HG03139 (cell line): ENCODE data around the gene ZFYVE26.
A peak's percentile ranks its signal among the peaks of the same experiment; 100 is the strongest.
"Not testable (repeated sequence)": the region's sequence is repeated elsewhere in the genome, so short reads cannot be mapped to it uniquely, and the experiment has no call there.

Experiments used
- ATAC-seq: cut with Tn5 transposase; IDR thresholded peaks from one replicate; pipeline ENCODE4 v1.9.1; 2021; ENCODE audit not compliant: unreplicated experiment

Gene ZFYVE26

GRCh38 chr14:67816326-67817002 is at the start of gene ZFYVE26:
ZFYVE26 (minus strand) TSS chr14:67816590; CDS start chr14:67815963, 627 bp downstream.
- ATAC-seq: peak; percentile 81

GRCh38 chr14:67863223-67863622 is 46.8 kb upstream of the ZFYVE26 start:
- ATAC-seq: no peak

- no peak for ATAC-seq
These were observed 42.9 kb upstream of the ZFYVE26 start for GRCh38 chr14:67859169-67859749.

GRCh38 chr14:67857778-67858350 is 41.5 kb upstream of the ZFYVE26 start:
- no peak for ATAC-seq

GRCh38 chr14:67856827-67857226 is 40.4 kb upstream of the ZFYVE26 start:
- ATAC-seq: no peak

GRCh38 chr14:67853715-67854114 is 37.3 kb upstream of the ZFYVE26 start:
- ATAC-seq: no peak

- no peak for ATAC-seq
These were observed 36.7 kb upstream of the ZFYVE26 start for GRCh38 chr14:67852926-67853604.

GRCh38 chr14:67851785-67852410 is 35.5 kb upstream of the ZFYVE26 start:
- ATAC-seq: no peak

GRCh38 chr14:67850066-67850830 is 33.9 kb upstream of the ZFYVE26 start:
- ATAC-seq: no peak

- no peak for ATAC-seq
These were observed 29.7 kb upstream of the ZFYVE26 start for GRCh38 chr14:67846029-67846610.

GRCh38 chr14:67837011-67837624 is 20.7 kb upstream of the ZFYVE26 start:
- no peak for ATAC-seq

- ATAC-seq: no peak
These were observed 19.2 kb upstream of the ZFYVE26 start for GRCh38 chr14:67835596-67835995.

GRCh38 chr14:67833403-67833802 is 17.0 kb upstream of the ZFYVE26 start:
- no peak for ATAC-seq

- no peak for ATAC-seq
These were observed 14.7 kb upstream of the ZFYVE26 start for GRCh38 chr14:67831113-67831512.

- ATAC-seq: no peak
These were observed 4.7 kb upstream of the ZFYVE26 start for GRCh38 chr14:67821121-67821520.

- no peak for ATAC-seq
These were observed 4.1 kb upstream of the ZFYVE26 start for GRCh38 chr14:67820428-67820971.

GRCh38 chr14:67819563-67820421 is 3.4 kb upstream of the ZFYVE26 start, which contains the start of gene RAD51B:
RAD51B (plus strand) TSS chr14:67819779.
- peak; percentile 60 for ATAC-seq

- not testable (repeated sequence) for ATAC-seq
These were observed 2.1 kb upstream of the ZFYVE26 start for GRCh38 chr14:67818476-67818875.
